Ovary (tissue), 9 donors: ENCODE measurements around the gene XPO5. TPM values are rescaled to one million over a fixed set of nuclear protein-coding genes. Genes with fewer than 3 reads are reported as not detected.

Experiments used
- DNase-seq, 5 donors: peaks; one replicate each; pipeline ENCODE4 v3.0.0-alpha.2; 2019 to 2020
- H3K27ac ChIP-seq, 2 donors: fragments of 200-600 bp; one replicate each; pipeline versions ENCODE4 v1.5.1 to v1.8.0; 2019 to 2022
- H3K27me3 ChIP-seq: fragments of 200-600 bp; one replicate; pipeline ENCODE4 v1.8.0; 2022
- H3K36me3 ChIP-seq: fragments of 200-600 bp; sonication (generic); one replicate; pipeline ENCODE4 v1.5.1; 2019
- H3K4me1 ChIP-seq: one replicate; pipeline ENCODE4 v1.8.1; 2013; ENCODE audit warnings: mild to moderate bottlenecking, moderate library complexity; ENCODE audit not compliant: insufficient read depth
- H3K4me3 ChIP-seq: fragments of 200-600 bp; sonication (generic); one replicate; pipeline ENCODE4 v1.5.1; 2017
- H3K9me3 ChIP-seq, 2 donors: fragments of 200-600 bp in 1 of 2; sonication (generic) in 1 of 2; one replicate each; pipeline versions ENCODE4 v1.5.1 to v1.8.1; 2013 to 2019; ENCODE audit warnings: mild to moderate bottlenecking in 1 of 2, moderate library complexity in 1 of 2
- EP300 ChIP-seq: sonication (generic); formaldehyde crosslinking; IDR thresholded peaks from one replicate; pipeline ENCODE4 v1.6.1; 2017; ENCODE audit warnings: antibody characterized with exemption
- POLR2A ChIP-seq: fragments of 450-650 bp; IDR thresholded peaks from one replicate; pipeline ENCODE4 v1.6.1; 2017; ENCODE audit warnings: antibody characterized with exemption, mild to moderate bottlenecking, moderate library complexity
- WGBS, 3 donors: extraction: QIAGEN DNeasy Blood & Tissue Kit in 1 of 3; methylation state at CpG; one replicate each; pipeline versions ENCODE4 v1.1.5 to v1.1.7; 2013 to 2017; 5-methylcytosine and 5-hydroxymethylcytosine counted together
- intact Hi-C, 4 donors: fragments of 100-400 bp; cut with DNase I; formaldehyde crosslinking; loops; one replicate each; pipeline versions ENCODE4 v1.11.0 to v1.15.1; 2022 to 2023
- polyA plus RNA-seq, 2 donors: library from polyadenylated mRNA; stranded (reverse); fragments of 200-250 nt in 1 of 2; fragments of 350-450 nt in 1 of 2; fragmentation: Illumina TruSeq in 1 of 2; extraction: RNeasy Lipid Tissue Mini Kit (QIAGEN cat#74804) in 1 of 2; gene quantifications; one replicate each; pipeline ENCODE4 v1.2.3, GENCODE V29; 2013 to 2014
- total RNA-seq, 7 donors: library from RNA; depleted of rRNA in 2 of 7; stranded (reverse); fragments of >200 nt in 2 of 7; fragmentation: NEBNext Ultra II Directional in 3 of 7; extraction: Animal tissue kit (Norgen Biotek cat#: 25700) in 3 of 7; gene quantifications; one replicate each; pipeline versions ENCODE4 v1.1.0 to v1.2.4, GENCODE V29; 2016 to 2023
- TF ChIP-seq, protein P1 (sequence below), 3 donors: fragments of 450-650 bp in 2 of 3; fragments of 200-600 bp in 1 of 3; IDR thresholded peaks; one replicate each; pipeline versions ENCODE4 v1.5.1 to v1.8.0; 2016 to 2022; ENCODE audit warnings: antibody characterized with exemption in 3 of 3, mild to moderate bottlenecking in 1 of 3
- donor health status: DM: no; HTN: no; CAD: no; lungs with moderate emphysema.
- donor health status: DM: no; HTN: no; CAD: no.
- donor health status: Bipolar disorder and iron deficiency.
- donor health status: DM: yes; HTN: yes; CAD: no.
- donor health status: DM: no; HTN: no; CAD: no.
- donor health status: DM: yes; HTN: yes; CAD: no.

XPO5 gene
- total and polyA plus RNA-seq, 9 donors = 6.8 to 41.8 (median 24.5) TPM

DNA sequence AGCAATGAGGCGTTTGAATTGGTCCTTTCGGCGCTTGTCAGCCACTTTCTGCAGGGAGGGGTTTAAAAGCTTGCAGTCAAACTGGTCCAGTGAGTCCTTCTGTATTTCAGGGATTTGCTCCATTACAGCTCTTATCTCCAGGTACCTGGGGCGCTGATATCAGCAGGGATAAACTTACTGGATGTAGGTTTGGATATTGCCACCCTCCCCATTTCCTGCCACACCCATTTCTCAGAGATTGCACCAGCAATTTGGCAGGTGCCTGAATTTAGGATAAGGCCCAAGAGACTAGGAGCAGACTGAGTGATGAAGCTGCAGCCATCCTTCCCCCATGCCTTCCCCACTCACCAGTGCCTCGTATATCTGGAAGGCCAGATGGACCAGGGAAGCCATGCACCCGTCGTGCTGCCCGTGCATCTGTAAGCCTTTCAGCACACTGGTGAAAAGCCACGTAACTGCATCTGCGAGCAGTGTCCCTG, 51.3 kb downstream of the XPO5 start:
- 77 to 80% (median 78%) methylated on average over 10 of the region's 10 CpGs for WGBS, 3 donors
- intact Hi-C loops = no loop called here
- Histone ChIP-seq H3K27me3 (no peaks in the 10 kb centered on the region), H3K4me1 (no peaks in the 10 kb centered on the region), H3K36me3 (no peaks in the 10 kb centered on the region), H3K9me3 (no peaks in the 10 kb centered on the region), H3K27ac (no peak overlapping the region), H3K4me3 (no peak overlapping the region)
- TF ChIP-seq, protein P1, sequence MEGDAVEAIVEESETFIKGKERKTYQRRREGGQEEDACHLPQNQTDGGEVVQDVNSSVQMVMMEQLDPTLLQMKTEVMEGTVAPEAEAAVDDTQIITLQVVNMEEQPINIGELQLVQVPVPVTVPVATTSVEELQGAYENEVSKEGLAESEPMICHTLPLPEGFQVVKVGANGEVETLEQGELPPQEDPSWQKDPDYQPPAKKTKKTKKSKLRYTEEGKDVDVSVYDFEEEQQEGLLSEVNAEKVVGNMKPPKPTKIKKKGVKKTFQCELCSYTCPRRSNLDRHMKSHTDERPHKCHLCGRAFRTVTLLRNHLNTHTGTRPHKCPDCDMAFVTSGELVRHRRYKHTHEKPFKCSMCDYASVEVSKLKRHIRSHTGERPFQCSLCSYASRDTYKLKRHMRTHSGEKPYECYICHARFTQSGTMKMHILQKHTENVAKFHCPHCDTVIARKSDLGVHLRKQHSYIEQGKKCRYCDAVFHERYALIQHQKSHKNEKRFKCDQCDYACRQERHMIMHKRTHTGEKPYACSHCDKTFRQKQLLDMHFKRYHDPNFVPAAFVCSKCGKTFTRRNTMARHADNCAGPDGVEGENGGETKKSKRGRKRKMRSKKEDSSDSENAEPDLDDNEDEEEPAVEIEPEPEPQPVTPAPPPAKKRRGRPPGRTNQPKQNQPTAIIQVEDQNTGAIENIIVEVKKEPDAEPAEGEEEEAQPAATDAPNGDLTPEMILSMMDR (IDR thresholded peaks at IDR 0.05) = no peak
- no peak for TF ChIP-seq POLR2A
- TF ChIP-seq EP300 = no peak
- DNase-seq = no peak

DNA sequence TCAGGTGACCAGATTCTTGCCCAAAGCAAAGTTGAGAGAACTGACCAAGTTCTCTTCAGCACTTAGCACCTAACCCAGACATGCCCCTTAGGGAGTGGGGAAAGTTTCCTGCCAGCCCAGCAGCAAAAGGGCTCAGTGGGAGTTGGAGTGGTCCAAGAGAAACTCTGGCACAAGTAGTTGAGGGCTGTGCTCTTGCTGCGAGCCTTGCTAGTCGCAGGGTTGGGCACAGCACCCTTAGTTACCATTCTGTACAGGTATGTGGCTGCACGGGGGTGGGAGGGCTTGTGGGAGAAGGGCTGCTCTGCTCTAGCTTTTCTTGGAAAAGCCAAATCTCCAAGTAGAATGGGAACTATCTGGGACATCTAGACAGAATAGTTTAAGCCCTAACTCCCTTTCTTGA, 52.6 kb downstream of the XPO5 start:
- Histone ChIP-seq H3K27ac (no peak overlapping the region), H3K27me3 (no peaks in the 10 kb centered on the region), H3K4me1 (no peaks in the 10 kb centered on the region), H3K36me3 (no peaks in the 10 kb centered on the region), H3K9me3 (no peaks in the 10 kb centered on the region), H3K4me3 (no peak overlapping the region)
- WGBS, 3 donors = 79 to 83% (median 83%) methylated on average over 3 of the region's 3 CpGs
- DNase-seq = no peak
- intact Hi-C loops = no loop called here
- TF ChIP-seq POLR2A (no peak), EP300 (no peak)
- TF ChIP-seq, protein P1 (IDR thresholded peaks at IDR 0.05) = no peak

DNA sequence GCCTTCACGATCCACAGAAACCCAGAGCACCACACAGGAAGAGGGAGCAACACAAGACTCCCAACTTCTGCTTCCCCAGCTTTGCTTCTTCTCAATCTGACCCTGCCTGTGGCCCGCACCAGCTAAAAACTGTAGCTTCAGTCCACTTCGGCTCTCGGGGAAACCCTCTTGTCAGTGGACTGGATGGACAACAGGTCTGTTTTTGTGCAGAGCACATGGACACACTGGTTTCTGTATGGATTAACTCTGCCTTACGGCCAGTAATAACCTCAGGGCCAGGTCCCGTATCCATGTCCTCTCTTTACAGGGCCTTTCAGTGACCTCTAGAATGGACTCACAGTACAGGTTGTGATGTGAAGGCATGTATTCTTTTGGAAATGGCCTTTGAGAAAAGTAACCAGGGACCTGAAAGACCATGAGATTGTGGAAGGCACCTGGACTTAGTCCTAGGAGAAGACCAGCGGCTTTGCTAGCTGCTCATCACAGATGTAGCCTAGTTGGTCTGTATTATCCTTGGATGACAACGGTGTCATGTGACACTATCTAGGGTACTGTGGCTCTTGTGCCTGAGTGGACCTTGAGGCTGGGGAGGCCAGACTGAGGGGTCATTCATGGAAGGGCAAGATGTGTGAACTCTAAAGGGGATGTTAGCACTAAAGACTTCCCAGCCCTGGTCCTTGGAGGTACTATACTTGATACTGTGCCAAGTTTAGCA, 53.1 kb downstream of the XPO5 start:
- intact Hi-C loops = no loop called here
- Histone ChIP-seq H3K9me3 (no peaks in the 10 kb centered on the region), H3K27me3 (no peaks in the 10 kb centered on the region), H3K36me3 (no peaks in the 10 kb centered on the region), H3K27ac (no peak overlapping the region), H3K4me3 (no peak overlapping the region), H3K4me1 (peaks cover 4% of the 10 kb centered on the region)
- WGBS, 3 donors = 78 to 87% (median 82%) methylated on average over 8 of the region's 8 CpGs
- TF ChIP-seq, protein P1 (IDR thresholded peaks at IDR 0.05) = no peak
- TF ChIP-seq EP300 (no peak), POLR2A (no peak)
- DNase-seq = no peak

DNA sequence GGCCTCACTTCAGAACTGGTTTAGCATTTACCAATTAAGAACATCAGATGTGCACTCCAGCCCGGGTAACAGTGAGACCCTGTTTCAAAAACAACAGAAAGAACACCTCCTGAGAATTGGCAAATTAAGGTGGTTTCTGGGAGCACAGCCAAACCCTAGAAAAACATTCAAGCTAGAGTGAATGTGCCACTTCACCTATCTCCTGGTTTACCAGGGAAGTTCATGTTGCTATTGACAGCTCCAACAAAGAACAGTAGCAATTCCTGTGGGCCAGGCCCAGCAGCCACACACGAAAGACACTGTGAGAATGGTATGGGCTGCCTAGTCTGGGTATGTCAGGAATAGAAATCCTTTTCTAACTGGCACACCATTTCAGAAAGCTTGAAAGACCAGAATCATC, 54.0 kb downstream of the XPO5 start:
- 60 to 73% (median 61%) methylated on average over 2 of the region's 2 CpGs for WGBS, 3 donors
- intact Hi-C loops = no loop called here
- no peaks in the 10 kb centered on the region for H3K9me3 ChIP-seq

More for the DNA sequence above, 54.0 kb downstream of the XPO5 start:
- Histone ChIP-seq H3K27me3 (no peaks in the 10 kb centered on the region), H3K4me1 (peaks cover 5% of the 10 kb centered on the region), H3K27ac (no peak overlapping the region), H3K36me3 (no peaks in the 10 kb centered on the region), H3K4me3 (no peak overlapping the region)
- DNase-seq = no peak
- no peak for TF ChIP-seq EP300
- TF ChIP-seq, protein P1 (IDR thresholded peaks at IDR 0.05) = no peak
- no peak for TF ChIP-seq POLR2A
